Measurements from ENCODE around the gene SCIN.

Gene SCIN

DNA sequence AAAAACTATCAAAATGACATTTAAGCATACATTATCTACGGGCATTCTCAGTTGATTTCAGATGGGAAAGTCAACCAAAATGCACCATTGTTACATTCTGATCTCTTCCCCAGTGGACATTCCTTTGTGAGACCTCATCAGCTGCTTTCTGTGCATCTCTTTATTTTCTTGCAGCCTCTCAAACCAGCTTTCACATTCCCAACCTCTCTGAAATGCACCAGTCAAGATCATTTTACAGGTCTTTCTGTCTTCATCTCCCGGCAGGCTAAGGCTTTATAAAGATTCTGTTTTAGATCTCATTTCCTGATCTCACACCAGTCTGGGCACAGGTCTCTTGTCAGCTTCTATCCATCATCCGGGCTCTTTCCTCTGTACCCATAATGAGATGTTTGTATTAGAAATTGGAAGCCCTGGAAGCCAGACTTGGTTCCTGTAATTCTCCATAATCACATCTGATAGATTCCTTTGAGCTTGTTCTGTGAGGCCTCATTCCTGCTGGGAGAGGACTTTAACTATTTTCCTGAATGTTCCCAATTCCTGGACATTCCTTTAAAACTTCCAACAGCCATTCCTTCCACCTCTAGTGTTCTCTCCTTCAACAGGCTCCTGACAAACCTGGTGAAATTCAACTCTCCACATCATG is 72.6 kb downstream of the SCIN start:
- TF ChIP-seq EGR1 (IDR thresholded peaks at IDR 0.05) (no peak), NFIC (IDR thresholded peaks at IDR 0.05) (no peak), TCF12 (IDR thresholded peaks at IDR 0.05; ENCODE audit: low read depth) (no peak), ZBTB7A (IDR thresholded peaks at IDR 0.05; ENCODE audit: low read depth) (no peak), TEAD4 (IDR thresholded peaks at IDR 0.05) (no peak)
- TF ChIP-seq, protein P1, sequence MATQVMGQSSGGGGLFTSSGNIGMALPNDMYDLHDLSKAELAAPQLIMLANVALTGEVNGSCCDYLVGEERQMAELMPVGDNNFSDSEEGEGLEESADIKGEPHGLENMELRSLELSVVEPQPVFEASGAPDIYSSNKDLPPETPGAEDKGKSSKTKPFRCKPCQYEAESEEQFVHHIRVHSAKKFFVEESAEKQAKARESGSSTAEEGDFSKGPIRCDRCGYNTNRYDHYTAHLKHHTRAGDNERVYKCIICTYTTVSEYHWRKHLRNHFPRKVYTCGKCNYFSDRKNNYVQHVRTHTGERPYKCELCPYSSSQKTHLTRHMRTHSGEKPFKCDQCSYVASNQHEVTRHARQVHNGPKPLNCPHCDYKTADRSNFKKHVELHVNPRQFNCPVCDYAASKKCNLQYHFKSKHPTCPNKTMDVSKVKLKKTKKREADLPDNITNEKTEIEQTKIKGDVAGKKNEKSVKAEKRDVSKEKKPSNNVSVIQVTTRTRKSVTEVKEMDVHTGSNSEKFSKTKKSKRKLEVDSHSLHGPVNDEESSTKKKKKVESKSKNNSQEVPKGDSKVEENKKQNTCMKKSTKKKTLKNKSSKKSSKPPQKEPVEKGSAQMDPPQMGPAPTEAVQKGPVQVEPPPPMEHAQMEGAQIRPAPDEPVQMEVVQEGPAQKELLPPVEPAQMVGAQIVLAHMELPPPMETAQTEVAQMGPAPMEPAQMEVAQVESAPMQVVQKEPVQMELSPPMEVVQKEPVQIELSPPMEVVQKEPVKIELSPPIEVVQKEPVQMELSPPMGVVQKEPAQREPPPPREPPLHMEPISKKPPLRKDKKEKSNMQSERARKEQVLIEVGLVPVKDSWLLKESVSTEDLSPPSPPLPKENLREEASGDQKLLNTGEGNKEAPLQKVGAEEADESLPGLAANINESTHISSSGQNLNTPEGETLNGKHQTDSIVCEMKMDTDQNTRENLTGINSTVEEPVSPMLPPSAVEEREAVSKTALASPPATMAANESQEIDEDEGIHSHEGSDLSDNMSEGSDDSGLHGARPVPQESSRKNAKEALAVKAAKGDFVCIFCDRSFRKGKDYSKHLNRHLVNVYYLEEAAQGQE (IDR thresholded peaks at IDR 0.05; ENCODE audit: low read depth): no peak

GRCh38 chr7:12643644-12644043 is 73.1 kb downstream of the SCIN start:
- no peak for TF ChIP-seq TEAD4 (IDR thresholded peaks at IDR 0.05)
- no peak for TF ChIP-seq CREB1 (IDR thresholded peaks at IDR 0.05; ENCODE audit: low read depth)
- TF ChIP-seq, protein P2, sequence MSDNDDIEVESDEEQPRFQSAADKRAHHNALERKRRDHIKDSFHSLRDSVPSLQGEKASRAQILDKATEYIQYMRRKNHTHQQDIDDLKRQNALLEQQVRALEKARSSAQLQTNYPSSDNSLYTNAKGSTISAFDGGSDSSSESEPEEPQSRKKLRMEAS (IDR thresholded peaks at IDR 0.05): no peak
- no peak for TF ChIP-seq ZBTB7A (IDR thresholded peaks at IDR 0.05; ENCODE audit: low read depth)
- no peak for TF ChIP-seq RAD21 (IDR thresholded peaks at IDR 0.05; ENCODE audit: low read depth)
- TF ChIP-seq, protein P1 (IDR thresholded peaks at IDR 0.05; ENCODE audit: low read depth): no peak
- no peak for TF ChIP-seq USF1 (IDR thresholded peaks at IDR 0.05)
- no peak for TF ChIP-seq TCF12 (IDR thresholded peaks at IDR 0.05; ENCODE audit: low read depth)
- TF ChIP-seq NFIC (IDR thresholded peaks at IDR 0.05): no peak
- no peak for TF ChIP-seq EGR1 (IDR thresholded peaks at IDR 0.05)
- TF ChIP-seq CEBPB (IDR thresholded peaks at IDR 0.05): no peak
- TF ChIP-seq FOXM1 (IDR thresholded peaks at IDR 0.05; ENCODE audit: borderline replicate concordance, low read depth): no peak

DNA sequence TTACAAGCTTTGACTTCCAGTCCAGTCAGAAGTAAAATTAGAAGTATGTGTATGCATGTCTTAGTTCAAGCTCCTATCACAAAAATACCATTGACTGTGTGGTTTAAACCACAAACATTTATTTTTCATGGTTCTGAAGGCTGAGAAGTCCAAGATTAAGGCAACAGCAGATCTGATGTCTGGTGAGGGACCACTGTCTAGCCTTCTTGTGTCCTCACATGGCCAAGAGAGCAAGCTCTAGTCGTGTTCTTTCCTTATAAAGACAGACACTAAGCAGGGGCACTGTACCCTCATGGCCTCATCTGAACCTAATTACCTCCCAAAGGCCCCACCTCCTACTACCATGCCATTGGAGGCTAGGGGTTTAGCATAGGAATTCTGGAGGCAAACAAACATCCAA is 75.6 kb downstream of the SCIN start:
- TF ChIP-seq RAD21 (IDR thresholded peaks at IDR 0.05; ENCODE audit: low read depth): no peak
- TF ChIP-seq TCF12 (IDR thresholded peaks at IDR 0.05; ENCODE audit: low read depth): no peak
- TF ChIP-seq EGR1 (IDR thresholded peaks at IDR 0.05): no peak
- no peak for TF ChIP-seq TEAD4 (IDR thresholded peaks at IDR 0.05)
- no peak for TF ChIP-seq TAF1 (IDR thresholded peaks at IDR 0.05; ENCODE audit: low read depth)
- no peak for TF ChIP-seq CEBPB (IDR thresholded peaks at IDR 0.05)
- TF ChIP-seq NFIC (IDR thresholded peaks at IDR 0.05): no peak
- no peak for TF ChIP-seq CREB1 (IDR thresholded peaks at IDR 0.05; ENCODE audit: low read depth)
- TF ChIP-seq, protein P2 (IDR thresholded peaks at IDR 0.05): no peak
- TF ChIP-seq USF1 (IDR thresholded peaks at IDR 0.05): no peak
- TF ChIP-seq FOXM1 (IDR thresholded peaks at IDR 0.05; ENCODE audit: borderline replicate concordance, low read depth): no peak
- TF ChIP-seq ZBTB7A (IDR thresholded peaks at IDR 0.05; ENCODE audit: low read depth): no peak
- TF ChIP-seq EP300 (IDR thresholded peaks at IDR 0.05; ENCODE audit: borderline replicate concordance): no peak
- TF ChIP-seq, protein P1 (IDR thresholded peaks at IDR 0.05; ENCODE audit: low read depth): no peak
- no peak for TF ChIP-seq YY1 (IDR thresholded peaks at IDR 0.05; ENCODE audit: low read depth)

DNA sequence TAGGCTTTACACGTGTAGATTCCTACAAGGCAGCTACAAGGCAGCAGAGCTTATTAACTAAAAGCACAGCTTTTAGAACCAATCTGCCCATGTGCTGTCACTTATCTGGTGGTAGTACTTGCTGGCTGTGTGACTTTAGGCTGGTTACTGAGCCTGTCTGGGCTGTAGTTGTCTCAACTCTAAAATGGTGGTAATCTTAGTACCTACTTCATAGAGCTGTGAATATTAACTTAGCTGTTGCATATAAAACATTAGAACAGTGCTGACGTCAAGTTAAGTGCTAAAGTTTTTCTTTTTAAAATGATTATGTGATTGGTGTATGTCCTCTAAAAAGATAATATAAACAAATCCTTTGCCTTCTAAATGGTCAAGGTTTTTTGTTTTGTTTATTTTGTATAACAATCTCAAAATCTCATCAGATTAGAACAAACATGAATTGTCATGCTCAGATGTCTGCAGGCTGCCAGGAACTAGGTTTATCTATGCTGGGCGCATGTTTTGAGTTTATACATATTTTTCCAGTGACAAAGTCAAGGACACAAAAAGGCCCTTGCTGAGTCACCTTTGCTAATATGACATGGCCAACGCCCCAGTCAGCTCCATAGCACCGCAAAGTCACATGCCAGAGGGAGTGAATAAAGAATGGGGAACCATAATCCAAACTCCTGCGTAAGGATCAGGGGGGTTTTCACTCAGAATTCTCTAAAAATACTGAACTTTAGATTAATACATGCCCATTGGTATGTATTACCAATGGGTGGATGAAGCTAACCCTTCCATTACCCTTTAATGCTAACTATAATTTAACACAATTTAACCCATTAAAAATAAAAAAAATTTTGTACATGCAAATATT is 77.1 kb downstream of the SCIN start:
- peak; percentile 54; the same call in 1 of the 2 replicates for TF ChIP-seq USF1 (IDR thresholded peaks at IDR 0.05)
- TF ChIP-seq EP300 (IDR thresholded peaks at IDR 0.05; ENCODE audit: borderline replicate concordance): peak; percentile 31; the same call in 1 of the 2 replicates
- TF ChIP-seq CEBPB (IDR thresholded peaks at IDR 0.05): no peak

Data from Ishikawa (cell line).